GM12892 (cell line): ENCODE data around the gene ALKAL2.

ENCODE experiments used
- POLR2A ChIP-seq: IDR thresholded peaks from 2 replicates; pipeline ENCODE4 v1.6.1; 2011; ENCODE audit warnings: low read depth, low read length, control low read depth
- POLR2AphosphoS5 ChIP-seq: IDR thresholded peaks from 2 replicates; pipeline ENCODE4 v1.6.1; 2011; ENCODE audit warnings: low read depth, low read length, control low read depth

DNA sequence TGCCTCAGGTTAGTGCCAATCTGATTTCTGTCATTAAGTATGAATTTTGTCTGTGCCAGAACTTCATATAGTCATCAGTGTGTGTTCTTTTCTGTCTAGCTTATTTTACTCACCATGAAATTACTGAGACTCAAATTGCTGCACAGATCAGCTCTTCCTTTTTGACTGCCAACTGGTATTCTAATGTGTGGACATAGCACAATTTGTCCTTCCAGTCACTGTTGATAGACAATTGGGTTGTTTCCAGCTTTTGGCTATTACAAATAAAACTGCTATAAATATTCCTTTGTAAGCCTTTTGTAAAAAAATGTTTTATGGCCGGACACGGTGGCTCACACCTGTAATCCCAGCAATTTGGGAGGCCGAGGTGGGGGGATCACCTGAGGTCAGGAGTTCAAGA, 31.8 kb downstream of the ALKAL2 start:
- no peak for TF ChIP-seq POLR2A
- no peak for TF ChIP-seq POLR2AphosphoS5
